Omental fat pad (tissue), 4 donors: ENCODE measurements around the gene GIPC1. TPM values are rescaled to one million over a fixed set of nuclear protein-coding genes. Genes with fewer than 3 reads are reported as not detected.
A peak's percentile ranks its signal among the peaks of the same experiment; 100 is the strongest.

Source experiments
- ATAC-seq: fragments of 150-250 bp; one replicate; pipeline ENCODE4 v1.9.1; 2016; ENCODE audit warnings: mild to moderate bottlenecking, moderate library complexity; ENCODE audit not compliant: low FRiP score
- DNase-seq: peaks from one replicate; pipeline ENCODE4 v3.0.0-alpha.2; 2019; ENCODE audit warnings: low spot score
- CTCF ChIP-seq, 3 donors: fragments of 450-650 bp; IDR thresholded peaks; one replicate each; pipeline ENCODE4 v1.5.1; 2016 to 2017; ENCODE audit warnings: antibody characterized with exemption in 3 of 3, mild to moderate bottlenecking in 3 of 3, moderate library complexity in 2 of 3
- total RNA-seq, 4 donors: library from RNA; depleted of rRNA; stranded (reverse); fragments of >200 nt; gene quantifications; one replicate each; pipeline ENCODE4 v1.1.0, GENCODE V29; 2016

Gene GIPC1
- total RNA-seq, 4 donors from 2014 or later = 47.0 to 77.6 (median 59.0) TPM

GRCh38 chr19:14540741-14541525 is 45.0 kb upstream of the GIPC1 start:
- no peak for TF ChIP-seq CTCF (IDR thresholded peaks at IDR 0.05)
- ATAC-seq = no peak
- DNase-seq = no peak

GRCh38 chr19:14536926-14537692 is 41.2 kb upstream of the GIPC1 start:
- ATAC-seq (peak; percentile 92), DNase-seq (peak; percentile 47)
- TF ChIP-seq CTCF (IDR thresholded peaks at IDR 0.05) = no peak

- DNase-seq (no peak), ATAC-seq (no peak)
- TF ChIP-seq CTCF (IDR thresholded peaks at IDR 0.05) = no peak
Observed at GRCh38 chr19:14533450-14533849, 37.5 kb upstream of the GIPC1 start.

GRCh38 chr19:14530506-14530905 is 34.6 kb upstream of the GIPC1 start:
- no peak for ATAC-seq

GRCh38 chr19:14530005-14530348 is 34.0 kb upstream of the GIPC1 start:
- no peak for ATAC-seq
- TF ChIP-seq CTCF (IDR thresholded peaks at IDR 0.05) = no peak
- peak; percentile 60 for DNase-seq

More at GRCh38 chr19:14530506-14530905, 34.6 kb upstream of the GIPC1 start:
- DNase-seq = no peak
- no peak for TF ChIP-seq CTCF (IDR thresholded peaks at IDR 0.05)

GRCh38 chr19:14529254-14530004 is 33.5 kb upstream of the GIPC1 start, which contains the start of gene TECR:
TECR (plus strand) TSS chr19:14529594; CDS start chr19:14529697, 103 bp downstream.
- DNase-seq = peak; percentile 99
- TF ChIP-seq CTCF (IDR thresholded peaks at IDR 0.05) = no peak
- peak; percentile 99 for ATAC-seq
